ENCODE results near the gene PDZRN4.

Gene PDZRN4

DNA sequence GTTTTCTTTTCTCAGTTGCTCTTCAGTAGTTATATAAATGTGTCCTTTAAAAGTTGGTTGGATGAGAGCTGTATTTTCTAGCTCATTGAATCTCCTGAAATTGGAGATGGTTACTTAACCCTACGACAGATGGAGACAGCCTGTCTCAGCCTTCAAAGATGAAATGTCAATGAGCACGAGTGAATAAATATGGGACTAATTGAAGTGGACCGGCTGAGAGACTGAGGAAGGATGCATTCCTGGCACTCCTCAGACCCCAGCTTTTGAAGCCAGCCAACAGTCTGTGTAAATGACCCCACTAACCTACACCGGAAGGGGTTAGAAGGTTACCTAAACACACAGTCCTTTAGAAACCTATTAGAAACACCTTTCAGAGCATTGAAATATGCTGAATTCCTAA, 46.6 kb downstream of the PDZRN4 start:
- Histone ChIP-seq H3K4me2 (ENCODE audit: low read depth, low read length, poor library complexity, severe bottlenecking) (no peak overlapping the region), H3K9ac (ENCODE audit: low read length) (no peak overlapping the region), H3K27me3 (ENCODE audit: low read length) (no peaks in the 10 kb centered on the region), H3K36me3 (ENCODE audit: low read length) (no peaks in the 10 kb centered on the region), H4K20me1 (ENCODE audit: low read depth, low read length) (no peaks in the 10 kb centered on the region), H3K9me2 (replicated peaks; ENCODE audit: insufficient read depth, low read length) (0 out of 2 replicates have a peak, but pooled peaks cover 3% of the 10 kb centered on the region), H3K79me2 (ENCODE audit: insufficient read depth, low read length) (no peaks in the 10 kb centered on the region), H3F3A (ENCODE audit: insufficient read depth) (no peaks in the 10 kb centered on the region), H3K27ac (ENCODE audit: low read depth, low read length) (no peak overlapping the region), H3K4me3 (ENCODE audit: insufficient read depth, low read length, poor library complexity, severe bottlenecking) (no peak overlapping the region), H3K9me3 (ENCODE audit: insufficient read depth, low read length) (no peaks in the 10 kb centered on the region), H2AFZ (ENCODE audit: low read depth, low read length, severe bottlenecking) (no peak overlapping the region)
- TF ChIP-seq, protein P1, sequence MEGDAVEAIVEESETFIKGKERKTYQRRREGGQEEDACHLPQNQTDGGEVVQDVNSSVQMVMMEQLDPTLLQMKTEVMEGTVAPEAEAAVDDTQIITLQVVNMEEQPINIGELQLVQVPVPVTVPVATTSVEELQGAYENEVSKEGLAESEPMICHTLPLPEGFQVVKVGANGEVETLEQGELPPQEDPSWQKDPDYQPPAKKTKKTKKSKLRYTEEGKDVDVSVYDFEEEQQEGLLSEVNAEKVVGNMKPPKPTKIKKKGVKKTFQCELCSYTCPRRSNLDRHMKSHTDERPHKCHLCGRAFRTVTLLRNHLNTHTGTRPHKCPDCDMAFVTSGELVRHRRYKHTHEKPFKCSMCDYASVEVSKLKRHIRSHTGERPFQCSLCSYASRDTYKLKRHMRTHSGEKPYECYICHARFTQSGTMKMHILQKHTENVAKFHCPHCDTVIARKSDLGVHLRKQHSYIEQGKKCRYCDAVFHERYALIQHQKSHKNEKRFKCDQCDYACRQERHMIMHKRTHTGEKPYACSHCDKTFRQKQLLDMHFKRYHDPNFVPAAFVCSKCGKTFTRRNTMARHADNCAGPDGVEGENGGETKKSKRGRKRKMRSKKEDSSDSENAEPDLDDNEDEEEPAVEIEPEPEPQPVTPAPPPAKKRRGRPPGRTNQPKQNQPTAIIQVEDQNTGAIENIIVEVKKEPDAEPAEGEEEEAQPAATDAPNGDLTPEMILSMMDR (IDR thresholded peaks at IDR 0.05; ENCODE audit: insufficient read depth, low read length, poor library complexity, severe bottlenecking), result no peak
- no peak for TF ChIP-seq EZH2phosphoT487 (conservative IDR thresholded peaks at IDR 0.05; ENCODE audit: low read length)

DNA sequence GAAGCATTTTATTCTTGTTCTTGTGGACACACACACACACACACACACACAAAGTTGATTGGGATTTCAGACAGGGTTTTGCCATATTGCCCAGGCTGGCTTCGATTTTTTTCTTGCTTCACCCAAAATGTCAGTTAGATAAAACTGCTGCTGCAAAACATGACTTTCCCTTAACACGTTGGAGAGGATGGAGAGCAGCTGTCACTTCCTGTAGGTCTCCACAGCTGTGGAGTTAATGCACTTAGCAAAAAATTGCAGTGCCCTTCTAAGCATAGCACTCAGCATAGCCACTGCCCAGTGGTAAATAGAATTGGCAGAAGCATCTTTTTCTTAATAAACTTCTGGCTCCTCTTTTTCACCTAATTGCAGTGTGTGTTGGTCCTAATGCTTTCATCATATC, 54.5 kb downstream of the PDZRN4 start:
- Histone ChIP-seq H3K9ac (ENCODE audit: low read length) (no peak overlapping the region), H3K27me3 (ENCODE audit: low read length) (no peaks in the 10 kb centered on the region), H3K27ac (ENCODE audit: low read depth, low read length) (no peak overlapping the region), H3K9me3 (ENCODE audit: insufficient read depth, low read length) (no peaks in the 10 kb centered on the region), H4K20me1 (ENCODE audit: low read depth, low read length) (no peaks in the 10 kb centered on the region), H3F3A (ENCODE audit: insufficient read depth) (no peaks in the 10 kb centered on the region), H3K4me2 (ENCODE audit: low read depth, low read length, poor library complexity, severe bottlenecking) (no peak overlapping the region), H3K4me3 (ENCODE audit: insufficient read depth, low read length, poor library complexity, severe bottlenecking) (no peak overlapping the region), H3K9me2 (replicated peaks; ENCODE audit: insufficient read depth, low read length) (no peaks in the 10 kb centered on the region), H3K36me3 (ENCODE audit: low read length) (no peaks in the 10 kb centered on the region), H2AFZ (ENCODE audit: low read depth, low read length, severe bottlenecking) (no peak overlapping the region), H3K79me2 (ENCODE audit: insufficient read depth, low read length) (no peaks in the 10 kb centered on the region)
- TF ChIP-seq EZH2phosphoT487 (conservative IDR thresholded peaks at IDR 0.05; ENCODE audit: low read length), result no peak
- TF ChIP-seq, protein P1 (IDR thresholded peaks at IDR 0.05; ENCODE audit: insufficient read depth, low read length, poor library complexity, severe bottlenecking), result no peak

DNA sequence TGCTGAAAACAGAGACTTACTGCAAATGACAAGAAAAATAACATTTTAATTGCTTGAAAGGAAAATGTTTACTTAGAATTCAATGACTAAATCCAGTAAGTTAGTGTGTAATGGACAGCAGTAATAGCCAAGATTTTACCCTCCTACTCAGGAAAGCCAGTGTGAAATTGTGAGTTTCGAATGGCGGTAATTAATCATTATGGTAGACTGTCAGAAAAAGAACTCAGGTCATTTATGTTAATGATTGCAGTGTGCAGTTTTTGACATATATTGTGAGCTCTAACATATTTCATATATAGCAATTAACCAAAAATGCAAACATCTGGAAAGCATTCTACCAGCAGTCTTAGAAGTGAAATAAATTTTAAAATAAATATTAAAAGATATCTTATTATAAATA, 60.3 kb downstream of the PDZRN4 start:
- Histone ChIP-seq H3K27me3 (ENCODE audit: low read length) (no peaks in the 10 kb centered on the region), H4K20me1 (ENCODE audit: low read depth, low read length) (no peaks in the 10 kb centered on the region), H3K9ac (ENCODE audit: low read length) (no peak overlapping the region), H3K9me3 (ENCODE audit: insufficient read depth, low read length) (no peaks in the 10 kb centered on the region), H3K9me2 (replicated peaks; ENCODE audit: insufficient read depth, low read length) (no peaks in the 10 kb centered on the region), H3F3A (ENCODE audit: insufficient read depth) (no peaks in the 10 kb centered on the region), H2AFZ (ENCODE audit: low read depth, low read length, severe bottlenecking) (no peak overlapping the region), H3K4me2 (ENCODE audit: low read depth, low read length, poor library complexity, severe bottlenecking) (no peak overlapping the region), H3K27ac (ENCODE audit: low read depth, low read length) (no peak overlapping the region), H3K36me3 (ENCODE audit: low read length) (no peaks in the 10 kb centered on the region), H3K79me2 (ENCODE audit: insufficient read depth, low read length) (no peaks in the 10 kb centered on the region), H3K4me3 (ENCODE audit: insufficient read depth, low read length, poor library complexity, severe bottlenecking) (no peak overlapping the region)
- TF ChIP-seq, protein P1 (IDR thresholded peaks at IDR 0.05; ENCODE audit: insufficient read depth, low read length, poor library complexity, severe bottlenecking), result no peak
- TF ChIP-seq EZH2phosphoT487 (conservative IDR thresholded peaks at IDR 0.05; ENCODE audit: low read length), result no peak
